Measurements from ENCODE around the gene CPB1. TPM values are rescaled to one million over a fixed set of nuclear protein-coding genes. Genes with fewer than 3 reads are reported as not detected.

Gene CPB1
- total RNA-seq, 2 donors from 2014 or later, result not detected

DNA sequence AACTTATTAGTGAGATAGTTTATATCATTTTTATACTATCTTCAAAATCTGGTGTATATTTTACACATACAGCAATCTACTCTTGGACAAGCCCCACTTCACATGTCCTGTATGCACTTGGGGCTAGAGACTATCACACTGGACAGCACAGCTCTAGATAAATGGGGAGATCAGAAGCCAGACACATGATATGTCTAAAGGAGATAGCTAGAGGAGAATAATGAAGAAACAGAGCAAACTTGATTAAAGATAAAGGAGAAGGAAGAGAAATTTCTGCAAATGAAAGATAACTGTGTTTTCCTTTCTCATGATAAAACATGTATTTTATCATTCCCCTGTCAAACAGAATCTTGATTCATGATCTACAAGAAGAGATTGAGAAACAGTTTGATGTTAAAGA lies 50.5 kb downstream of the CPB1 start:
- ATAC-seq (replicated peaks in 1 of 2) (no peak), DNase-seq (no peak)
- Mint-ChIP-seq H3K27me3 (ENCODE audit: low read depth) (peaks cover 8% of the 10 kb centered on the region), H3K36me3 (ENCODE audit: insufficient read depth in 2 of 2) (no peaks in the 10 kb centered on the region), H3K4me1 (ENCODE audit: low read depth) (no peaks in the 10 kb centered on the region), H3K27ac (no peak overlapping the region), H3K9me3 (no peaks in the 10 kb centered on the region), H3K4me3 (no peak overlapping the region)

DNA sequence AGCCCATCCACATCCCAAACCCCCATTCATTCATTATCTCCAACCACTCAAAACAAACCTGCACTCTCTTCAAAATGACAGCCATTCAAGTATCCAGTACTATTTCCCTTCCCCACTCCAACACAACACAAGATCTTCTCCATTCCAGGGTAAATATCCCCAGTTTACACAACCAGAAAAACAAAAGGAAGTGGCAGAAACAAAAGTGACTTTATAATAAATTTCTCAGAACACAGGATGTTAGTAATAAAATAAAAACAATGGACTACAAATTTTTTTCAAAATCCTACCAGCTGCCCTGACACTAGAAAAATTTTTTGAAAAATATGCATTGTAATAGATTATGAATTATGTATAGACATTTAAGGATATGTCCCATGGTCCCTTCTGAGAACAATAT lies 51.6 kb downstream of the CPB1 start:
- Mint-ChIP-seq H3K36me3 (ENCODE audit: insufficient read depth in 2 of 2) (no peaks in the 10 kb centered on the region), H3K27ac (no peak overlapping the region), H3K9me3 (no peaks in the 10 kb centered on the region), H3K4me3 (no peak overlapping the region), H3K27me3 (ENCODE audit: low read depth) (peaks cover 8% of the 10 kb centered on the region), H3K4me1 (ENCODE audit: low read depth) (no peaks in the 10 kb centered on the region)
- ATAC-seq (replicated peaks in 1 of 2), result no peak
- DNase-seq, result no peak

DNA sequence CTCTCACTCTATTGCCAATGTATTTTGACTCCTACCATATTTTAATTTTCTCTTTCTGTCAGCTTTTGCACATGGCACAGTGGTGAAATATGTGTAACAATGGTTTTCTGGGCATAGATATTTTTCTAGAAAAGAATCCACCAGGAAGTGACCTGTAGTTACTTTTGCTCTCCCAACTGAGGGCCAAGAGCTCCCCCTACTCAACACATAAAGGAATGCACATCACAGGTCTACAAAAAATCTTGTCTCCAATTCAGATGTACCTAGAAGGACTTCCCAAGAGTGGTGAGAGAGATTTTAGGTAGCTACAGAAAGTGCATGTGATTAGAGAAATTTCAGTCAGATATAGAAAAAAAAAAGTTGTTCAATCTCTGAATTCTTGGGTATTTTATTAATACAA lies 53.1 kb downstream of the CPB1 start:
- no peak overlapping the region for H3K4me3 Mint-ChIP-seq
- no peak for DNase-seq
- ATAC-seq (replicated peaks in 1 of 2), result no peak
- H3K27me3 Mint-ChIP-seq (ENCODE audit: low read depth), result peaks cover 8% of the 10 kb centered on the region
- H3K4me1 Mint-ChIP-seq (ENCODE audit: low read depth), result no peaks in the 10 kb centered on the region
- H3K36me3 Mint-ChIP-seq (ENCODE audit: insufficient read depth in 2 of 2), result no peaks in the 10 kb centered on the region
- H3K27ac Mint-ChIP-seq, result no peak overlapping the region
- no peaks in the 10 kb centered on the region for H3K9me3 Mint-ChIP-seq

DNA sequence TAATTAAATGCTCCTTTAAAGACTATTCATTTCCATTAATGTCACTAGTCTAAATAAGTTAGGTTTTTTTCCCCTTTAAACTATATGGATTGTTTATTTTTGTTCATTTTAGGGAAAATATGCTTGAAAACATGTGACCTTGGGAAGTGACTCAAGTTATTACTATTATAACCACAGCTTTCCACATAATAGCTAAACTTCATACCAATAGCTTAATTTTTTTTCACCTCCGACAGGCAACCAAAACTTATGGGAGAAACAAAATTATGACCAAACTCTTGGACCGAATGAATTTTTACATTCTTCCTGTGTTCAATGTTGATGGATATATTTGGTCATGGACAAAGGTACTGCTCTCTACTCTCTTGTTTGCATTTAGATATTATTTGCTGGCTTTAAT lies 53.7 kb downstream of the CPB1 start:
- Mint-ChIP-seq H3K9me3 (no peaks in the 10 kb centered on the region), H3K27me3 (ENCODE audit: low read depth) (peaks cover 8% of the 10 kb centered on the region), H3K27ac (no peak overlapping the region), H3K4me3 (no peak overlapping the region), H3K4me1 (ENCODE audit: low read depth) (no peaks in the 10 kb centered on the region), H3K36me3 (ENCODE audit: insufficient read depth in 2 of 2) (no peaks in the 10 kb centered on the region)
- ATAC-seq (replicated peaks in 1 of 2) (no peak), DNase-seq (no peak)

DNA sequence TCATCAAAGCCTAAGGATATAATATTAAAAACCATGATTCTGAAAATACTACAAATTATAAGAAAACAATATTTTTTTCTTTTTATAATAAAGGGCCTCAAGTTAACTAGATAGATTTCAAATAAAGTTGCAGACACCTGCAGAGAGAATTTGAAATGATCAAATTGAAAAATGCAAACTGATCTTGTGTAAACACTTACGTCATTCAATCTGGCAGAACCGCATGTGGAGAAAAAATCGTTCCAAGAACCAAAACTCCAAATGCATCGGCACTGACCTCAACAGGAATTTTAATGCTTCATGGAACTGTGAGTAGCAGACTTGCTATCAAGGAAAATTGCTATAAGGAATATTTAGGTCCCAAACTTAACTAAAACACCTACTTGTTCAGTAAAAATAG lies 54.7 kb downstream of the CPB1 start:
- Mint-ChIP-seq H3K4me1 (ENCODE audit: low read depth) (no peaks in the 10 kb centered on the region), H3K27me3 (ENCODE audit: low read depth) (peaks cover 8% of the 10 kb centered on the region), H3K9me3 (no peaks in the 10 kb centered on the region), H3K36me3 (ENCODE audit: insufficient read depth in 2 of 2) (no peaks in the 10 kb centered on the region), H3K4me3 (no peak overlapping the region), H3K27ac (no peak overlapping the region)
- DNase-seq, result no peak
- no peak for ATAC-seq (replicated peaks in 1 of 2)

DNA sequence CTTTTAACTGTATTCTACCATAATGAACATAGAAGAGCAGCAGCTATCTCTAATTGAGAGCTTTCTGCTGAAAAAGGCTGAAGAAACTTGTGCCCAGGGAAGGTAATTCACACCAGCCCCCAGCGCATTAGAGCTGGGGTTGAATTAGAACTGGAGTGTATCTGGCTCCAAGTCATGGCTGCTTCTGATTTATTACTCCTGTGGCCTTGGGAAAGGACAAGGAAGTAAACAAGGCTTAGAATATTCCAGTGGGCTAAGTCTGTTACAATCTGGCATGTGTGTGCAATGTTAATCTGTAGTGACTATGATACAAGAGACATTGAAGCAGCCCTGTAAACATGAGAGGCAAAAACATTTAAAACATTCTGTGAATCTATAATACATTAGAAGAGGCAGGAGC lies 55.6 kb downstream of the CPB1 start:
- ATAC-seq (replicated peaks in 1 of 2), result no peak
- no peak for DNase-seq
- H3K4me3 Mint-ChIP-seq, result no peak overlapping the region
- H3K9me3 Mint-ChIP-seq, result no peaks in the 10 kb centered on the region
- peaks cover 6% of the 10 kb centered on the region for H3K27me3 Mint-ChIP-seq (ENCODE audit: low read depth)
- H3K27ac Mint-ChIP-seq, result no peak overlapping the region
- no peaks in the 10 kb centered on the region for H3K4me1 Mint-ChIP-seq (ENCODE audit: low read depth)
- H3K36me3 Mint-ChIP-seq (ENCODE audit: insufficient read depth in 2 of 2), result no peaks in the 10 kb centered on the region

DNA sequence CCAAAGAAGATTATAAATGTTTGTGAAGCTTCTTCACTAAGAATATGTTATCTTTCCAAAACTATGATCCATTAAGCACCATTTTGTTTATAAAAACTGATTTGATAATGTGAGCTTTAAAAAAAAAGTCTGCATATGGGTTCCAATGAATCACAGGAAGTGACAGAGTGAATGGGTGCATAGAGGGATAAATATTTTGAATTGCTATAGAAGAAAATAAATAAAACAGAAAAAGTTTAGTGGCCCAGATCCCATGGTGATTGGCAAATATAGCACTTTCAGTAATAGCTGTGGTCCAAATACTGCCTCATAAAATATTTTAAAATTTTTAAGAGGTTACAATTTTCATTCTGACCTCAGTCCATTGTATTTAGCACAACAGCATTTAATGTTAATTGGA lies 56.6 kb downstream of the CPB1 start:
- no peak for DNase-seq
- Mint-ChIP-seq H3K4me3 (no peak overlapping the region), H3K27me3 (ENCODE audit: low read depth) (peaks cover 6% of the 10 kb centered on the region), H3K4me1 (ENCODE audit: low read depth) (no peaks in the 10 kb centered on the region), H3K9me3 (no peaks in the 10 kb centered on the region), H3K27ac (no peak overlapping the region), H3K36me3 (ENCODE audit: insufficient read depth in 2 of 2) (no peaks in the 10 kb centered on the region)
- no peak for ATAC-seq (replicated peaks in 1 of 2)

DNA sequence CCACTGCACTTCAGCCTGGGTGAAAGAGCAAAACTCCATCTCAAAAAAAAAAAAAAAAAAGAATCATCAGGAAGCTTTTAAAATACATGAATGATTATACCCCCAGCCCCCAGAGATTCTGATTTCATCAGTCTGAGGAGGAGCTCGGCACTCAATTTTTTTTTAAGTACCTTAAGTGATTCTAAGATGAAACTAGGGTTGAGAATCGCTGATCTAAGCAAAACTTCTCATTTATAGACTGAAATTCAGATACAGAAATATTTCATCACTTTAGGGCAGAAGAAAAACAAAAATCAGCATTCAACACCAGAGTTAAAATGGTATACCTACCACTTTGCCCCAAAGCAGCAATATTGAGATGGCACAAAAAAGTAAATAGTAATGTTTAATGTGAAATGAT lies 62.2 kb downstream of the CPB1 start:
- Mint-ChIP-seq H3K9me3 (no peaks in the 10 kb centered on the region), H3K36me3 (ENCODE audit: insufficient read depth in 2 of 2) (peaks cover 0 to 1% of the 10 kb centered on the region in 2 donors), H3K4me3 (no peak overlapping the region), H3K4me1 (ENCODE audit: low read depth) (no peaks in the 10 kb centered on the region), H3K27ac (no peak overlapping the region), H3K27me3 (ENCODE audit: low read depth) (peaks cover 6% of the 10 kb centered on the region)
- ATAC-seq (replicated peaks in 1 of 2) (no peak), DNase-seq (no peak)

DNA sequence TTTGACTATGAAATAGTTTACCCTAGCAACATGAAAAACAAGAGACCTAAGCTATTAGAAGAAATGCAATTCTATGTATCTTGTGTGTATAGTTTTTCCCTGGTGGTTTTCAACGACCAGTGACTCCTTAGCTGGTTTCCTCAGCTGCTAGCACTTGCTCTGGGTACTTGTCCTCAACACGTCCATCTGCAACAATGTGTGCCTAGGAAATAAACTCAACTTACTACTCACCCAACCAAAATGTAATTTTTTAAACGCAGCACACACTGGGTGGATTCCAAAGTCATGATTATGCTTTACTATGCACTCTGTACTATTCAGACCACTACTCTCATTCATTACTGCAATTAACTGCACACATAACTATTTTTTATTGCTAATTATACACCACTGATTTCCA lies 68.5 kb downstream of the CPB1 start:
- H3K4me1 Mint-ChIP-seq (ENCODE audit: low read depth), result no peaks in the 10 kb centered on the region
- no peak overlapping the region for H3K4me3 Mint-ChIP-seq
- H3K36me3 Mint-ChIP-seq (ENCODE audit: insufficient read depth in 2 of 2), result peaks cover 0 to 1% of the 10 kb centered on the region in 2 donors
- no peak for DNase-seq
- H3K27ac Mint-ChIP-seq, result no peak overlapping the region
- H3K27me3 Mint-ChIP-seq (ENCODE audit: low read depth), result peaks cover 6% of the 10 kb centered on the region
- ATAC-seq (replicated peaks in 1 of 2), result no peak
- H3K9me3 Mint-ChIP-seq, result no peaks in the 10 kb centered on the region

DNA sequence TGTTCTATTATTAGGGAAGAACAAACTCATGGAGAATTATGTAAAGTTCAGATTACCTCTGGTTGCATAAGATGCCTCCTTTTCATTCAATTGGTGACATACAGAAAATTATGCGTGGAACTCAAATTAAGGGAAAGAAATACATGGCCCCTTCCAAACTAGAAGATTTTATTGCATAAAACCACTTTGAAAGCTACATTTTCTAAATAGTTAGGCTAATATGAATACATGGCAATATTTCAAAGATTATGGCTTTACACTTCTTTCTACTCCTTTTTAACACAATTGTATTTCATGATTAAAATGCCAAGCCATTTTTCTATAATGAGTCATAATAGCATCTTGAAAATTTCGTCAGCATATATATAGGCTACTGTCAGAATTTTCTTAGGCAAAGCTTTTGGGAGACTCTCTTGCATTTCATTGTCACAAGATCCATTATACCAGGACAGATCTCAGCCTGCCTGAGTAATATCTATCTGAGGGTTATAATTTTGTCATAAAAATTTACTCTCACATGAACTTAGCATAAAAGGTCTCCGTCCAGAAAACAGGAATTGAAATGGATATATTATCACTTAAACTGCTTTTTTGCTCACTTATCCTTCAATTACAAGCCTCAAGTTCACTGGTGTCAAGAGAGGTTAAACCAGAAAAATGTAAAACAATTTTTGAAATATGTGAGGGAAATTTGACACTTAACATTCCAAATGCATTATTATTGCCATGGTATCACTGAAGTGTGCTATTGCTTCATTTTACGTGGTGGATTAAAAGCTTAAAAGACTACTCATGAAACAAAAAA lies 74.6 kb downstream of the CPB1 start:
- Mint-ChIP-seq H3K4me1 (ENCODE audit: low read depth) (no peaks in the 10 kb centered on the region), H3K36me3 (ENCODE audit: insufficient read depth in 2 of 2) (no peaks in the 10 kb centered on the region), H3K27me3 (ENCODE audit: low read depth) (peaks cover 21% of the 10 kb centered on the region), H3K27ac (no peak overlapping the region), H3K9me3 (no peaks in the 10 kb centered on the region), H3K4me3 (no peak overlapping the region)
- DNase-seq (no peak), ATAC-seq (replicated peaks in 1 of 2) (no peak)

DNA sequence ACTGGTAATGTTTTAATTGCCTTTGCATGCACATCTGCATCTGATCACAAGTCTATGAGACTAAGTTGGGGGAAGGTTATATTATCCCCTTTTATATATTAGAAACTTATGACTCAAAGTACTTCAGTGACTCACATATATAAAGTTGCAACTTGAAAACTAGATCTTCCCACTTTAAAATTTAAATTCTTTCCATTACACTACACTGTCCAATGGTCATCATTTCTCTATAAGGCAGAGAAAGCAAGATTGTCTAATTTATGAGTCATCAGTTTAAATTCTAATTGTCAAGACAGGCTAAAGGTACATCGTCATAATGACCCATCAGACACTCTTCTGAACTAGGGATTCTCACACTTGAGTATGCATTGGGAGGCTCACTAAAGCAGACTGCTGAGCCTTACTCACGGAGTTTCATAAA lies 75.4 kb downstream of the CPB1 start:
- Mint-ChIP-seq H3K9me3 (no peaks in the 10 kb centered on the region), H3K36me3 (ENCODE audit: insufficient read depth in 2 of 2) (no peaks in the 10 kb centered on the region), H3K27ac (no peak overlapping the region), H3K4me3 (no peak overlapping the region), H3K27me3 (ENCODE audit: low read depth) (peaks cover 15% of the 10 kb centered on the region), H3K4me1 (ENCODE audit: low read depth) (no peaks in the 10 kb centered on the region)
- no peak for ATAC-seq (replicated peaks in 1 of 2)
- DNase-seq, result no peak

DNA sequence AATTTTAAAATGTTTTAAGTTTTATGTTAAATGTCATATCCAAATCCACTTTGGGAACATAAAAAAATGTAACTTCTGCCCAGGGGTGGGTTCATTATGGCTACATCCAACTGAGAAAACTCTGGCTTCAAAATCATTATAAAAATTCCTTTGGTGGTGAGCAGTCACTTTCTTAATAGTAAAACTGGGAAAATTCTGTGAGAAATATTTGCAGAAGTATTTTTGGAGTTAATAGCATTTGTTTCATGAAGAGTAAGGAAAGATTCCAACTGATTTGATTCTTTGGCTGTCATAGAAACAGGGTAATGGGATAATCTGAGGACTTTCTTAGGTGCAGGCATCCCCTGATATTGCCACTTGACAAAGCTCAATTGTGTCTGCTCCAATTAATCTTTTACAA lies 76.3 kb downstream of the CPB1 start:
- Mint-ChIP-seq H3K4me3 (no peak overlapping the region), H3K9me3 (no peaks in the 10 kb centered on the region), H3K4me1 (ENCODE audit: low read depth) (no peaks in the 10 kb centered on the region), H3K27ac (no peak overlapping the region), H3K27me3 (ENCODE audit: low read depth) (peaks cover 19% of the 10 kb centered on the region), H3K36me3 (ENCODE audit: insufficient read depth in 2 of 2) (no peaks in the 10 kb centered on the region)
- ATAC-seq (replicated peaks in 1 of 2) (no peak), DNase-seq (no peak)

DNA sequence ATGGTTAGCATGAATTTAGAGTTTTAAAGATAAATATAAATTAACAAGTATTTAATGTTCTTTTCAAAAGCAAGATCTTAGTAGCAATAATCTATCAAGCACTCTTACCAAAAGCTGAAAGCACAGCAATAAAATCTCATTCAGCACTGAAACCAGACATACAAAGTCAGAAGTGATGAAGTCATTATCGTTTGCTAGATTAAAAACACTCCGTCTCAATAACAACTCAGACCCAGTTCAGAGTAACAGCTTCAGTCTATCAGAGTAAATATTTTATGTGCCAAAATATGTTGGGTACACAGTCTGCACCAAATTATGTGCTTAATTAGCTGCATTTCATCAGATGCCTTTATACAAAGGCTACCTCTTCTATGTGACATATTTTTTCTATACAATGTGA lies 79.1 kb downstream of the CPB1 start:
- ATAC-seq (replicated peaks in 1 of 2) (no peak), DNase-seq (no peak)
- Mint-ChIP-seq H3K9me3 (no peaks in the 10 kb centered on the region), H3K27me3 (ENCODE audit: low read depth) (peaks cover 19% of the 10 kb centered on the region), H3K4me3 (no peak overlapping the region), H3K4me1 (ENCODE audit: low read depth) (no peaks in the 10 kb centered on the region), H3K36me3 (ENCODE audit: insufficient read depth in 2 of 2) (no peaks in the 10 kb centered on the region), H3K27ac (no peak overlapping the region)
